ENCODE results near the gene TMEM170A. TPM values are rescaled to one million over a fixed set of nuclear protein-coding genes. Genes with fewer than 3 reads are reported as not detected.

Gene TMEM170A
- total RNA-seq, 1 experiment from 2014 or later = 46.8 TPM

- Histone ChIP-seq H3K56ac (ENCODE audit: insufficient read length, low read depth, low read length) (no peak overlapping the region), H3K18ac (ENCODE audit: insufficient read length, low read depth, low read length) (no peak overlapping the region), H3K4me1 (ENCODE audit: insufficient read depth, low read length) (no peaks in the 10 kb centered on the region), H4K20me1 (ENCODE audit: control insufficient read depth, insufficient read depth, insufficient read length) (no peaks in the 10 kb centered on the region), H2BK15ac (ENCODE audit: low read depth, low read length) (no peak overlapping the region), H3K14ac (ENCODE audit: insufficient read depth, low read length) (no peak overlapping the region), H4K91ac (ENCODE audit: insufficient read length, low read depth, low read length) (no peak overlapping the region), H3K27me3 (ENCODE audit: insufficient read depth, low read length) (no peaks in the 10 kb centered on the region), H3K9ac (ENCODE audit: extremely low read depth, insufficient read length, low read length) (no peak overlapping the region), H3K9me3 (ENCODE audit: control insufficient read depth, low read depth, low read length) (no peaks in the 10 kb centered on the region), H2BK20ac (ENCODE audit: low read depth, low read length, poor library complexity, severe bottlenecking) (no peak overlapping the region), H2BK12ac (ENCODE audit: insufficient read length, low read depth, low read length) (no peak overlapping the region), H3K23me2 (ENCODE audit: insufficient read length, low read depth, low read length, poor library complexity, severe bottlenecking) (peaks cover 2% of the 10 kb centered on the region), H3K4me2 (ENCODE audit: insufficient read depth, insufficient read length, low read length) (no peak overlapping the region), H2BK5ac (ENCODE audit: insufficient read length, low read length) (no peak overlapping the region), H3K23ac (ENCODE audit: insufficient read length, low read depth, low read length) (no peak overlapping the region), H3T11ph (ENCODE audit: low read length) (no peak overlapping the region), H4K5ac (ENCODE audit: insufficient read length, low read depth, low read length) (no peak overlapping the region), H2AK5ac (ENCODE audit: insufficient read length, low read length) (no peak overlapping the region), H3K4ac (ENCODE audit: low read depth, low read length) (no peak overlapping the region), H2AFZ (ENCODE audit: low read length) (no peak overlapping the region), H3K79me1 (ENCODE audit: insufficient read depth, low read depth, low read length, poor library complexity, severe bottlenecking) (no peaks in the 10 kb centered on the region), H3K79me2 (ENCODE audit: insufficient read depth, low read length) (no peaks in the 10 kb centered on the region), H2BK120ac (ENCODE audit: low read depth, low read length, poor library complexity, severe bottlenecking) (no peak overlapping the region), H4K8ac (replicated peaks; ENCODE audit: insufficient read length, low read depth, low read length) (no peak overlapping the region), H3K27ac (ENCODE audit: insufficient read length, low read depth, low read length) (no peak overlapping the region)
- H3K4me3 Mint-ChIP-seq = no peak overlapping the region
- TF ChIP-seq CTCF (conservative IDR thresholded peaks at IDR 0.05) = no peak
- no peaks in the 10 kb centered on the region; a peak in 1 of 5 replicates for H3K9me3 Mint-ChIP-seq
- H3K27ac Mint-ChIP-seq = peak overlapping the region in 2 of 3 experiments; percentile 29 to 70; a peak in 2 of 7 replicates
- peaks cover under 1 to 17% of the 10 kb centered on the region in 2 experiments; a peak in 2 of 4 replicates for H3K4me1 Mint-ChIP-seq
- H3K36me3 Mint-ChIP-seq (ENCODE audit: insufficient read depth in 1 of 3, low read depth in 3 of 3) = peaks cover 6 to 29% (median 20%) of the 10 kb centered on the region in 3 experiments; a peak in 6 of 7 replicates
- DNase-seq = no peak
- no CpG with 5 or more reads among the region's 2 CpGs for WGBS (ENCODE audit: extremely low coverage, insufficient read length, low lambda C conversion rate)
- H3K27me3 Mint-ChIP-seq (ENCODE audit: low read depth) = no peaks in the 10 kb centered on the region
Observed at GRCh38 chr16:75486676-75487313, 22.3 kb upstream of the TMEM170A start.

Data from H9 (cell line).